ENCODE data around the gene CFAP20DC.

- TF ChIP-seq SALL1 (CRISPR knock-in tag; IDR thresholded peaks at IDR 0.05) (no peak), GABPB1 (CRISPR knock-in tag; IDR thresholded peaks at IDR 0.05) (no peak), POLR2A (IDR thresholded peaks at IDR 0.05; ENCODE audit: insufficient read depth in 1 of 2, low read depth in 2 of 2, low read length in 2 of 2) (no peak), TBL1XR1 (IDR thresholded peaks at IDR 0.05; ENCODE audit: borderline replicate concordance, low read length, partially characterized antibody) (no peak), HNF4A (CRISPR knock-in tag; IDR thresholded peaks at IDR 0.05) (no peak), NFE2L1 (CRISPR knock-in tag; IDR thresholded peaks at IDR 0.05; ENCODE audit: borderline replicate concordance) (no peak), U2AF2 (IDR thresholded peaks at IDR 0.05; ENCODE audit: low read depth, low read length) (no peak)
These were observed 192.4 kb downstream of the CFAP20DC start for GRCh38 chr3:58857402-58857801.

All from HepG2 (cell line).